SW 1271 (cell line): ENCODE measurements around the gene POU4F1.

Experiments
- DNase-seq, 2 experiments: peaks; one replicate each; lab custom pipeline; 2025; lab: John Stamatoyannopoulos, UW

The POU4F1 gene

DNA sequence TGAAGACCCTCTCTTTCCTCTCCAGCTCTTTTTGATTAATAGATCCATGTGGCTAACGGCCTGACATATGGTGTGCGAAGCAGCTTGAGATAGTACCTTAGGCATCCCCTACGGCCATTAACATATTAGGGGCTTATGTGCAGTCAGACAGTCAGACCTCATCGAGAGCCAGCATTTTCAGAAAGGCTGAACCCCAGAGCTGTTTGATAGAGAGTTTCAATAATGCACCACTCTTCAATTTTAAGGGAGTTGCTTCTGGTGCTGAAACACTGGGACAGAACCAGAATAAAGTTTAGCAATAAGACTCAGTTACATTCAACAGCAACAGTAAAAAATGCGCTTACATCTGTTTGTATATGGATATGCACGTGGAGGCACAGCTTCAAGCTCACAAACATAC lies 10.8 kb downstream of the POU4F1 start:
- DNase-seq = no peak

DNA sequence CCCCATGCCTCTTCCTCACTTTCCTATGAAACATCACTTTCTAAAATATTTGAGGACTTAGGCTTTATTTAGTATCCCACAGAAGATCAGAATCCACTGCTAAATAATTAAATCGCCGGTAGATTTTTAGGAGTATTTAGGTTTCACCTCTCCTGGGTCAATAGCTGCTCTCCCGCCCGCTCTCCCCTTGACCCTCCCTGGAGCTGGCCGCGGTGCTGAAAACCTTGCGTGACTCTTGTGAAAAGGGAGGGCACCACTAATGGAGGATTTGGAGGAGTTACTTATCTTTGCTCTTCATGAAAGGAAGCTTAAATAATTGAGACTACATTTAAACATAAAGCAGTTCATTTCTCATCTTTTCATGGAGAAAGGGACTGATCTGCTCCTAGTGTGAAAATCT lies 14.1 kb downstream of the POU4F1 start:
- DNase-seq = no peak

DNA sequence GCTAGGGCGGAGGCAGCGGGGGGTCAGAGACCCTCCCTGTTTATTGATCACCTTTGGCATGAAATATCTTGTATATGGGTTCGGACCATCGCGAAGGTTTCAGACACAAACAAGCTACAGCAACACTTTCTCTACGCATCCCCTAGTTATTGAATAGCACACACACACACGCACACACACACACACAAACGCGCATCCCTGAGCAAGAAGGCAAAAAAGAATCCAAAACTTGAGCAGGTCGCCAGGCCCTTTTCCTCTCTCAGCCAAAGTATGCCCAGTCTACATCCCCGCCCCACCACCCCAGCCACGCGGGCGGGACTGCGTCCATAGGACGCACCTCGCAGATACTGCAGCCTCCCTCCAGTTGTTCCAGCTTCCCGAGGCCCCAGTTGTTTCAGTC lies 16.0 kb downstream of the POU4F1 start:
- DNase-seq = no peak

DNA sequence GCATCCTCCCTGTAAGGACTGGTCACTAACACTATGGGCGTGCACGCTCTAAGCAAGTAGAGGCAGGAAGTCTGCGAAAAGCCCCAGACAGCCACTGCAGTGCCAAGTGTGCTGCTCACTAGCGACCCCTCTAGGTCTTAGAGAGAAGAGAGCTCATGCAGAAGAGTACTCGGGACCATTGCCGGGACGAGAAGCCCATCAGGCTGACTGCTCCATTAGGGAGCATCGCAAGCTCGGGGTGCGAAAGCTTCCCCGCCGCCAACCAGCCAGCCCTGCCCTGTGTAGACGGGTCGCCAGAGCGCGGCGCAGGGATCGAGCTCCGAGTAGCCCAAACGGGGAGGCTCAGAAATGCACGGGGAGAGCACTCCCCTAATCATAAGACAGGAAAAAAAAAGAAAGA lies 16.6 kb downstream of the POU4F1 start:
- no peak for DNase-seq

DNA sequence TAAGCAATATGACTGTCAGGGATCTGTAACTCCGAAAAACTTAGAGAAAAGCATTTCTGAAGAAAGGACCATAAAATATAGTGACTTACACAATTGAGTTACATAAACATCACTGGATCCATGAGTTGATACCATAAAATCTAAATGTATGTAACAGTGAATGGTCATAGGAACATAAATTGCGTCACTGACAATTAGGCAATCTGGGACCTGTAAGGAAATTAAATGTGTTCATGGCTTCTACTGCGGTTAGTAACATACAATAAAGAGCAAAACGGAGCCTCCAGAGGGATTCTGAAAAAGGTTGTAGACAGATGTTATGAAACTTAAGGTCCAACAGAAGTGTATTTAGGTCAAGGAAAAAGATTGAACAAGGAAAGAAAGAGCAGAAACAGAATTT lies 27.1 kb downstream of the POU4F1 start:
- DNase-seq = no peak

DNA sequence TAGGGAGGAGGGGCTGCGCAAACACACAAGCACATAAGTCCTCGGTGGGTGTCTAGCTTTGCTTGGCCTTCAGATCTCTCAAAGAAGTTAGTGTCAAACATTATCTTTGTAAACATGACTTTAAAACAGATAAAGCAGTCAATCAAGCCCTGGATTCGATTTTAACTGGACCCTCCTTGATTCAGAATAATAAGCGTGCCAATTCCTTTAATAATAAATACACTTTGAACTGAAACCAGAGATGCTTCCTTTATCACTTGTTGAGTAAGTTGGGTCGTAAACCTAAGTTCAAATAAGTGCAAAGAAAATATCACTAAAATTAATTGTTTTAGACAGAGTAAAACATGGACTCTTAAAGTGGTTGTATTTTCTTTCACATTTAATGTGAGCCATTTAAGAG lies 30.9 kb downstream of the POU4F1 start:
- DNase-seq = no peak

DNA sequence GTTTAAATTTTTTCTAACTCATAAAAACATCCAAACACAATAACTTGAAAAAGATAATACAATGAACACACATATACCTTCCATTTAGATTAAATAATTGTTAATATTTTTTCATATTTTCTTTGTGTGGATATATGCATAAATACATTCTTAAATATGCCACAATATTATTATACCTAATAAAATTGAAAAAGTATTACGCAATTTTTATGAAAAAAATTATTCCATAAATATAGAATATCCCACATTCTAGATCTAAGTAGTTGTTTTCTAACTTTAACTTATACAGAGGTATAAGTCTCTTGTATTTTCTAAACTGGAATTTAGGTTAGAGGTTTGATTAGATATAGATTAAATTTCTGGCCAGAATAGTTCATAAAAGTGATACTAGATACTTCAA lies 34.3 kb downstream of the POU4F1 start:
- DNase-seq = no peak

DNA sequence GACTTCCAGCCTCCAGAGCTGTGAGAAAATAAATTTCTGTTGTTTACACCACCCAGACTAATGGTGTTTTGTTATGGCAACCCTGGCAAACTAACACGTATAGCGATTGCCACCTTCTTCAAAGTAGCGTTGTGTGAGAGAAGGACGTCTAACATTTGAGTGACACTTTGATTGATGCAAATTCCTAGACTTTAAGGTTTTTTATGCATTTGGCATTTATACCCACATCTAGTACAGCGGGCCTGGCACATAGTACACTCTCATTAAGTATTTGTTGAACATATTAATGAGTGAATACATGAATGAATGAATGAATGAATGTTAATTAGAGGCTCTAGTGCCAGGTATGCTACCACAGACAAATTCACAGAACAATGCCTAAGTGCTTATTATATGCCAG lies 36.7 kb downstream of the POU4F1 start:
- no peak for DNase-seq

DNA sequence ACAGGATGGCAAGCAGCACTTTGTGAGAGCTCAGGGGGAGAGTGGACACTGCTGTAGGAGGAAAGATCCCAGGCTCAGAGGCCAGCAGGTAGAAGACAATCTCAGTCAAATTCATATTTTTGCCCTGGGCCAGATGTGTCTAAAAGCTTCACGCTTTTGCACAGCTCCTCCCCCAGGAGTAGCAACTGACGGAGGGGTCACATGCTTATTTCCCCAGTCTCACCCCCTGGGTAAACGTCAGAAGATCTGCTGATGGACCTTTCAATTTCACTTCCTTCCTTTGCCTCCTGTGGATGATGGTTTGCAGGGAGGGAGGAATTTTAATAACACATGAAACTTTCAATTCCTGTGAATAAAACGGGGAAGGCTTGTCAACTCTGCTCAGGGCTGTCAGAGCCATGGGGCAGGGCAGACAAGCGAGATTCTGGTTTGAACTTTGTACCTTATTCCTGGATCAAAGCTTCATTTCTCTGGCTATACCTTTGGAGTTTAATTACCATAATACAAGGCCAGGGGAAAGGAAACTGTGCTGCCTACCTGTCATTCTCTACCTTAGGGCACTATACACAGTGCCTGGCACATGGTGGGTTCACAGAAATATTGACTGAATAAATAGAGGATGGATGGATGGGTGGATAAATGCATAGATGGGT lies 41.0 kb downstream of the POU4F1 start:
- DNase-seq = no peak
